GM06990 (cell line): ENCODE measurements around the gene HEATR5B.

ENCODE experiments used
- DNase-seq: peaks from one replicate; pipeline ENCODE4 v3.0.0-alpha.2; 2011; ENCODE audit not compliant: insufficient read length; ENCODE audit errors: extremely low read depth
- H3K27me3 ChIP-seq: replicated peaks from 2 replicates; pipeline ENCODE4 v1.6.0; 2011; ENCODE audit warnings: low read length; ENCODE audit not compliant: control insufficient read depth, insufficient read depth
- H3K36me3 ChIP-seq: 2 replicates; pipeline ENCODE4 v1.5.1; 2011; ENCODE audit warnings: low read length; ENCODE audit not compliant: control insufficient read depth, insufficient read depth
- H3K4me3 ChIP-seq: replicated peaks from 2 replicates; pipeline ENCODE4 v1.5.1; 2011; ENCODE audit warnings: low read depth, mild to moderate bottlenecking, control low read depth, low read length
- CTCF ChIP-seq: IDR thresholded peaks from 2 replicates; pipeline ENCODE4 v1.5.1; 2011; ENCODE audit warnings: low read length, control low read depth, mild to moderate bottlenecking, inconsistent platforms; ENCODE audit not compliant: insufficient read depth, poor library complexity, severe bottlenecking

HEATR5B gene

GRCh38 chr2:37083873-37084794, at the start of gene HEATR5B, which contains the start of gene GPATCH11:
Gene HEATR5B (minus strand): TSS chr2:37084372. CDS start chr2:37083414, 958 bp downstream.
Gene GPATCH11 (plus strand): TSS chr2:37084518. CDS start chr2:37088382, 3,864 bp downstream.
- Histone ChIP-seq H3K36me3 (peaks cover 2% of the 10 kb centered on the region; the same call in 1 of the 2 replicates), H3K4me3 (peak within 1 kb of the TSS; percentile 97), H3K27me3 (no peaks in the 10 kb centered on the region)
- DNase-seq = peak; percentile 96
- TF ChIP-seq CTCF = no peak

DNA sequence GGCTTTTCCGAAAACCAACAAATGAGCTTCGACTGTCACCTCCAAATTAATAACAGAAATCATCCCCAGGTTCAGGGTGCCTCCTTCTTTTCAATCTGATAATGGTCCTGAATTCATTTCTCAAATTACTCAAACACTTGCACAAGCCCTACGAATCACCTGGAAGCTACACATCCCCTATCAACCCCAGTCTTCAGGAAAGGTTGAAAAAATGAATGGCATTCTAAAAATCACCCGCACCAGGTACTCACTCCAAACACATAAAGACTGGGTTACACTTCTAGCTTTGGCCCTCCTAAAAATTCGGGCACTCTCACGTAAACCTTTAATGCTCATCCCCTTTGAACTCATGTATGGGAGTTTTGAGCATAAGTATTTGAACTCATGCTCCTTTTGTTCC, 48.7 kb upstream of the HEATR5B start:
- Histone ChIP-seq H3K36me3 (peaks cover 23% of the 10 kb centered on the region), H3K27me3 (no peaks in the 10 kb centered on the region), H3K4me3 (no peak overlapping the region)
- TF ChIP-seq CTCF = no peak
- no peak for DNase-seq

GRCh38 chr2:37125416-37125815, 41.2 kb upstream of the HEATR5B start:
- DNase-seq = no peak
- TF ChIP-seq CTCF = no peak
- no peaks in the 10 kb centered on the region for H3K27me3 ChIP-seq
- peaks cover 20% of the 10 kb centered on the region for H3K36me3 ChIP-seq
- H3K4me3 ChIP-seq = no peak overlapping the region

- no peak for DNase-seq
- H3K27me3 ChIP-seq = no peaks in the 10 kb centered on the region
- H3K4me3 ChIP-seq = no peak overlapping the region
- no peak for TF ChIP-seq CTCF
- peaks cover 16% of the 10 kb centered on the region for H3K36me3 ChIP-seq
Measured at GRCh38 chr2:37119157-37119556, 35.0 kb upstream of the HEATR5B start.

GRCh38 chr2:37117566-37117965, 33.4 kb upstream of the HEATR5B start:
- no peak for DNase-seq
- TF ChIP-seq CTCF = no peak
- peaks cover 14% of the 10 kb centered on the region for H3K36me3 ChIP-seq
- no peak overlapping the region for H3K4me3 ChIP-seq
- no peaks in the 10 kb centered on the region for H3K27me3 ChIP-seq
